Osteoblast (primary cell): ENCODE measurements around the gene PTPRN2. TPM values are rescaled to one million over a fixed set of nuclear protein-coding genes. Genes with fewer than 3 reads are reported as not detected.

Experiments
- DNase-seq: peaks from one replicate; pipeline ENCODE4 v3.0.0; 2011; ENCODE audit warnings: low spot score, mixed read lengths; ENCODE audit not compliant: insufficient read length; ENCODE audit errors: missing footprints
- H2AFZ ChIP-seq: 2 replicates; pipeline ENCODE4 v1.6.0; 2011; ENCODE audit warnings: mild to moderate bottlenecking, low read length
- H3K27ac ChIP-seq: 2 replicates; pipeline ENCODE4 v1.5.1; 2011; ENCODE audit warnings: mild to moderate bottlenecking, low read depth, low read length, moderate library complexity
- H3K27me3 ChIP-seq: 2 replicates; pipeline ENCODE4 v1.6.0; 2012; ENCODE audit warnings: mild to moderate bottlenecking, control low read depth, inconsistent platforms, low read length, moderate library complexity; ENCODE audit not compliant: insufficient read depth
- H3K36me3 ChIP-seq: 2 replicates; pipeline ENCODE4 v1.5.1; 2011; ENCODE audit warnings: mild to moderate bottlenecking, low read length, control low read depth, moderate library complexity; ENCODE audit not compliant: insufficient read depth
- H3K4me1 ChIP-seq: 2 replicates; pipeline ENCODE4 v1.5.1; 2011; ENCODE audit warnings: mild to moderate bottlenecking, low read length, control low read depth, moderate library complexity; ENCODE audit not compliant: insufficient read depth
- H3K4me2 ChIP-seq: 2 replicates; pipeline ENCODE4 v1.6.0; 2011; ENCODE audit warnings: mild to moderate bottlenecking, low read length; ENCODE audit not compliant: insufficient read depth
- H3K4me3 ChIP-seq: fragments of 200-600 bp; sonication (generic); 3 replicates; pipeline ENCODE4 v1.5.1; 2012; ENCODE audit warnings: mild to moderate bottlenecking, low read length, inconsistent platforms; ENCODE audit not compliant: insufficient read depth
- H3K79me2 ChIP-seq: 2 replicates; pipeline ENCODE4 v1.6.0; 2012; ENCODE audit warnings: mild to moderate bottlenecking, low read length, control low read depth, inconsistent platforms; ENCODE audit not compliant: insufficient read depth
- H3K9me3 ChIP-seq: 2 replicates; pipeline ENCODE4 v1.5.1; 2011; ENCODE audit warnings: low read depth, low read length, control low read depth
- H4K20me1 ChIP-seq: 2 replicates; pipeline ENCODE4 v1.6.0; 2012; ENCODE audit warnings: mild to moderate bottlenecking, low read length, control low read depth; ENCODE audit not compliant: insufficient read depth
- total RNA-seq: library from RNA; depleted of rRNA; stranded (reverse); fragments of >200 nt; gene quantifications from 2 replicates; pipeline ENCODE4 v1.2.3, GENCODE V29; 2012
- TF ChIP-seq, protein P1 (sequence below): IDR thresholded peaks from 2 replicates; pipeline ENCODE4 v1.5.1; 2011; ENCODE audit warnings: mild to moderate bottlenecking, low read depth, low read length, moderate library complexity; ENCODE audit errors: extremely low read depth

The PTPRN2 gene
- total RNA-seq, 1 donor: 0.36 TPM

DNA sequence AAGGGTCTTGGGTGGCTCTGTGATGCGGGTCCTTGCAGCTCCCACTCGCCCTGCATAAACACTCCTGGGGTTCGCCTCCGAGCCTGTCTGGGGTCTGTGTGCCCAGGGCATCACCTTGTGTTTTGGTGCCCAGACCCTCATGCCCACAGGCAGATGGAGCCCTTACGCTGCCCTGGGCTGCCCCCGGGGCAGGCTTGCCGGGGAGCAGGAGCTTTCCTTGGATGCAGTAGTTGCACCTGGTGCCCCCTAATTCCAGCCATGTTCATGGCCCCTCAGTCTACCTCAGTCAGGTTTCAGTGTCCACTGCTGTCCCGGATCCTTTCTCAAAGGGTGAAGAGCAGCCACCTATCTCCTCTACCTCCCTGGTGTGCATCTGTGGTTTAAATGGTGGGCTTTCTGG lies 396.0 kb downstream of the PTPRN2 start:
- H4K20me1 ChIP-seq: no peaks in the 10 kb centered on the region
- no peaks in the 10 kb centered on the region for H3K4me1 ChIP-seq
- TF ChIP-seq, protein P1, sequence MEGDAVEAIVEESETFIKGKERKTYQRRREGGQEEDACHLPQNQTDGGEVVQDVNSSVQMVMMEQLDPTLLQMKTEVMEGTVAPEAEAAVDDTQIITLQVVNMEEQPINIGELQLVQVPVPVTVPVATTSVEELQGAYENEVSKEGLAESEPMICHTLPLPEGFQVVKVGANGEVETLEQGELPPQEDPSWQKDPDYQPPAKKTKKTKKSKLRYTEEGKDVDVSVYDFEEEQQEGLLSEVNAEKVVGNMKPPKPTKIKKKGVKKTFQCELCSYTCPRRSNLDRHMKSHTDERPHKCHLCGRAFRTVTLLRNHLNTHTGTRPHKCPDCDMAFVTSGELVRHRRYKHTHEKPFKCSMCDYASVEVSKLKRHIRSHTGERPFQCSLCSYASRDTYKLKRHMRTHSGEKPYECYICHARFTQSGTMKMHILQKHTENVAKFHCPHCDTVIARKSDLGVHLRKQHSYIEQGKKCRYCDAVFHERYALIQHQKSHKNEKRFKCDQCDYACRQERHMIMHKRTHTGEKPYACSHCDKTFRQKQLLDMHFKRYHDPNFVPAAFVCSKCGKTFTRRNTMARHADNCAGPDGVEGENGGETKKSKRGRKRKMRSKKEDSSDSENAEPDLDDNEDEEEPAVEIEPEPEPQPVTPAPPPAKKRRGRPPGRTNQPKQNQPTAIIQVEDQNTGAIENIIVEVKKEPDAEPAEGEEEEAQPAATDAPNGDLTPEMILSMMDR: no peak
- no peak for DNase-seq
- no peak overlapping the region for H2AFZ ChIP-seq
- H3K4me2 ChIP-seq: no peak overlapping the region
- H3K4me3 ChIP-seq: no peak overlapping the region
- H3K79me2 ChIP-seq: no peaks in the 10 kb centered on the region
- H3K9me3 ChIP-seq: no peaks in the 10 kb centered on the region
- no peak overlapping the region for H3K27ac ChIP-seq
- no peaks in the 10 kb centered on the region for H3K36me3 ChIP-seq
- H3K27me3 ChIP-seq: no peaks in the 10 kb centered on the region

DNA sequence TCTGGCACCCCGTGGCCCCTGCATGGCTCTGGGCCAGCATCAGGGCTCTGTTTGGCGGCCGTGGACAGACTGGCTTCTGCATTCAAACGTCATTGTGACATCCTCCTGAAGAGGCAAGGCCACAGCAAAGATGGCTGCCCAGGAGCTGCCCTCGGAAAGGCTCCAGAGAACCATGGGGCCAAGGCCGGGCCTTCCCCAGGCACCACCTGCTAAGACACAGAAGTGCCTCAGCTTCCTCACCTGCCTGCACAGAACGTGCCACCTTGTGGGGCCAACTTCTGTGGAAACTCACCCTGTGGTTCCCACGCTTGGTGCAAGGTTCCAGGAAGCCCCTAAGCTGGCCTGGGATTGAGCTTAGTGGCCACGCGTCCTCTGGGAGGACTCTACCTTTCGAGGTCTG lies 396.9 kb downstream of the PTPRN2 start:
- no peaks in the 10 kb centered on the region for H3K36me3 ChIP-seq
- H3K27ac ChIP-seq: no peak overlapping the region
- DNase-seq: no peak
- H3K4me1 ChIP-seq: no peaks in the 10 kb centered on the region
- no peaks in the 10 kb centered on the region for H4K20me1 ChIP-seq
- H3K4me3 ChIP-seq: no peak overlapping the region
- TF ChIP-seq, protein P1: no peak
- H3K9me3 ChIP-seq: no peaks in the 10 kb centered on the region
- no peaks in the 10 kb centered on the region for H3K79me2 ChIP-seq
- H3K27me3 ChIP-seq: no peaks in the 10 kb centered on the region
- H3K4me2 ChIP-seq: no peak overlapping the region
- no peak overlapping the region for H2AFZ ChIP-seq

DNA sequence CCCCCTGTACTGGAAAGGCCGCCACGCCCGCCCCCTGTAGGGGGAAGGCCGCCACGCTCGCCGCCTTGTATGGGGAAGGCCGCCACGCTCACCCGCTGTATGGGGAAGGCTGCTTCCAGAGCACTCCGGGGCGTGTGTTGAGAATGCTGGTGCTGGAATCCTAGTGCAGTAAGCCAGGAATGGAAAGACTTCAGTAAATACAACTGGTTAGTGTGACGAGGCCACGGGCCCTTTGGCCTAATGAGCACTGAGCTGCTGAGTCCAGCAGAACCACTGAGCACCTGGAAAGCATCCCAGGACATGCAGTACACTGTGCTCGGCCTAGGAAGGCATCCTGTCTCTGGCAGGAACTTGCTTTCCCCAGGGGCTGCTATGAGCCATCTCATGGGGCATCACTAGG lies 398.9 kb downstream of the PTPRN2 start:
- Histone ChIP-seq H3K9me3 (no peaks in the 10 kb centered on the region), H4K20me1 (no peaks in the 10 kb centered on the region), H3K36me3 (no peaks in the 10 kb centered on the region), H3K4me3 (no peak overlapping the region), H2AFZ (no peak overlapping the region), H3K79me2 (no peaks in the 10 kb centered on the region), H3K27ac (no peak overlapping the region), H3K4me2 (no peak overlapping the region), H3K4me1 (no peaks in the 10 kb centered on the region), H3K27me3 (no peaks in the 10 kb centered on the region)
- TF ChIP-seq, protein P1: no peak
- peak; percentile 57 for DNase-seq

DNA sequence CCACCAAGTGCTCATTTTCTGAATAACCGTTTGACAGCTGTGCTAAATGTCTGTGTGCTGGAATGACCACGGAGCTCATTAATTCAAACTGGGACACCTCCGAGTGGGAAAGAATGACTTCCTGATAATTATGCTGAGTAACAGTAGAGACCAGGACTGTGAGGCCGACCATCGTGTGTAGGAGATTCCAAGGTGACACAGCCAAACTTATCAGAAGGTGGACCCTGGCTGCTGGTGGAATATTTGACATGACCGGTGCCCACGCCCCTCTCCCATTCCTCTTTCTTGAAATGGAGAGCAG lies 400.0 kb downstream of the PTPRN2 start:
- Histone ChIP-seq H3K4me1 (no peaks in the 10 kb centered on the region), H2AFZ (no peak overlapping the region), H3K27me3 (no peaks in the 10 kb centered on the region), H3K36me3 (no peaks in the 10 kb centered on the region), H3K27ac (no peak overlapping the region), H3K4me3 (no peak overlapping the region), H3K79me2 (no peaks in the 10 kb centered on the region), H3K4me2 (no peak overlapping the region), H4K20me1 (no peaks in the 10 kb centered on the region), H3K9me3 (peaks cover 4% of the 10 kb centered on the region)
- TF ChIP-seq, protein P1: no peak
- DNase-seq: no peak
